ENCODE data around the gene HPN.
"Not testable (repeated sequence)": the region's sequence is repeated elsewhere in the genome, so short reads cannot be mapped to it uniquely, and the experiment has no call there.

HPN gene

DNA sequence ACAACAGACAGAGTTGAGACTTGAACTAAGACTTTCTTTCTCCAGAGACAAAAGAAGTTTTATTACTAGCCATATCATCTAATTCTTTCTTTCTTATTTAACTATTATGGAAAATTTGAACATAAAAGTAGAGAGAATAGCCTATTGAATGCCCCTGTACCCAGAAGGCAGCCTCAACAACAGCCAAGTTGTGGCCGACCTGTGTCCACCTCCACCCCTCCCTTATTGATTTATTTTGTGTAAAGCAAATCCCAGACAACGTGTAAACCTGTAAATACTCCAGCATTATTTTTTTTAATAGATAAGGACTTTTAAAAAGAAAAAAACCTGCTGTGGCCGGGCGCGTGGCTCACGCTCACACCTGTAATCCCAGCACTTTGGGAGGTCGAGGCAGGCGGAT is 48.0 kb downstream of the HPN start:
- Mint-ChIP-seq H3K4me1 (ENCODE audit: low read depth) (no peaks in the 10 kb centered on the region), H3K4me3 (no peak overlapping the region), H3K36me3 (ENCODE audit: low read depth) (no peaks in the 10 kb centered on the region), H3K27me3 (ENCODE audit: low read depth) (peaks cover 2% of the 10 kb centered on the region), H3K27ac (no peak overlapping the region), H3K9me3 (no peaks in the 10 kb centered on the region)
- no peak for DNase-seq (ENCODE audit: low spot score)

DNA sequence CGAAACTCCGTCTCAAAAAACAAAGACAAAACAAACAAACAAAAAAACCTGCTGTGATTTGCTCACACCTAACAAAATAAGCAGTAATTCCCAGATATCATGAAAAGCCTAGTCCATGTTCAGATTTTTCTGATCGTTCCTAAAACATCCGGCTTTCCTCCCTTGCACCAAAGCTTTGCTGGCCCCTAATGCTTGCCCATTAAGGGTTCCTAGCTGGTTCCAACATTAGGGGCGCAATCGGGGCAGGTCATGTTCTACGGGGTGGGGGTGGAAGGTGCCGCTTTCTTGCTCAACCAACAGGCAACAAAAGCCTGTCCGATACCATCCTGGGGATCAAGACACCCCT is 48.6 kb downstream of the HPN start:
- H3K27ac Mint-ChIP-seq, result no peak overlapping the region
- no peak overlapping the region for H3K4me3 Mint-ChIP-seq
- no peaks in the 10 kb centered on the region for H3K4me1 Mint-ChIP-seq (ENCODE audit: low read depth)
- no peaks in the 10 kb centered on the region for H3K9me3 Mint-ChIP-seq
- H3K36me3 Mint-ChIP-seq (ENCODE audit: low read depth), result no peaks in the 10 kb centered on the region
- H3K27me3 Mint-ChIP-seq (ENCODE audit: low read depth), result peaks cover 2% of the 10 kb centered on the region
- no peak for DNase-seq (ENCODE audit: low spot score)

DNA sequence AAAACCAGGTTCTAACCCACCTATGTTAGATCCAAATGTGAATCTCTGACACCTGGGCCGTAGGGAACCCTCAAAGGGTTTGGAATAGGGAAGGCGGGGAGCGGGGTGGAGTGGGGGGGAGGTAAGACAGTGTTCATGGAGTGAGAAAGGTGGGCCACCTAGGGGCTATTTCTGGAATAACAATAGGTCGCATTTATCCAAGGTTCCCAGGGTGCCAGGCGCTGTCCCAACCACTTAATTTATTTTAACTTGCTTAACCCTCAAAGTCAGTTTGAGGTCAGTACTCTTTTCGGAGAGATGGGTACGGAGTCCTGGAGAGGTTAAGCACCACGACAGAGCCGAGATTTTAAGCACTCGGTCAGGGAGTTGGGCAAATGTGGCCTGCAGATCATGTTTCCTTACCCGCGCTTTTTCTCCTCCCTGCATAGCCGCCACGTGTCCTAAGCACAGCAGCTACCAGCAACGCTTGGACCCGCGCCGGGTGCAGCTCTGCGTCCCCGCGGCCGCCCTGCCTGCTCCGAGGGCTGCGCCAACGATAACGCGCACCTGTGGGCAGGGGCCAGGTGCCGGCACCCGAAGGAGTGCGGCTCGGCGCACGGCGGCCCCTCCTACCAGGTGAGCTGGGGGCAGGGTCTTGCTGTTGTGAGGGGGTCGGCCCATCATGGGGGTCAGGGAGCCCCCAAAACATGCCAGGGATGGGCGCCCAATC is 49.1 kb downstream of the HPN start:
- Mint-ChIP-seq H3K36me3 (ENCODE audit: low read depth) (no peaks in the 10 kb centered on the region), H3K9me3 (no peaks in the 10 kb centered on the region), H3K27ac (no peak overlapping the region), H3K4me1 (ENCODE audit: low read depth) (no peaks in the 10 kb centered on the region), H3K27me3 (ENCODE audit: low read depth) (peaks cover 2% of the 10 kb centered on the region), H3K4me3 (no peak overlapping the region)
- DNase-seq (ENCODE audit: low spot score), result peak; percentile 9

DNA sequence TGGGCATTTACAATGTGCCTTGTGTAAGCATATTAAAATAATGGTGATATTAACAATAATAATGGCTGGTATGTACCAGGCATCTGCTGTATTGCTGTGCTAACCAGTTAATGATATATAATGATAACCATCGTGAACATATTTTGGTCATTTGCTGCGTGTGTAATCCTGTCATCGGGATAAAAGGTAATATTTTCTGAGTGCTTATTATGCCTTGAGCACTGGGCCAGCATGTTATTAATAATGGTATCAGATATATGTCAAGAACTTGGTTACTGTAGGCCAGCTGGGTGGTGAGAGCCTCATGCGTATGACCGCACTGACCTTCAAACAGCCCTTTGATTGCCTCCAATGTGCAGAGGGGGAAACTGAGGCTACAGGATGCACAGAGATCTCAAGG is 51.9 kb downstream of the HPN start:
- no peak overlapping the region for H3K27ac Mint-ChIP-seq
- no peaks in the 10 kb centered on the region for H3K4me1 Mint-ChIP-seq (ENCODE audit: low read depth)
- no peak overlapping the region for H3K4me3 Mint-ChIP-seq
- H3K9me3 Mint-ChIP-seq, result no peaks in the 10 kb centered on the region
- DNase-seq (ENCODE audit: low spot score), result no peak
- no peaks in the 10 kb centered on the region for H3K36me3 Mint-ChIP-seq (ENCODE audit: low read depth)
- no peaks in the 10 kb centered on the region for H3K27me3 Mint-ChIP-seq (ENCODE audit: low read depth)

DNA sequence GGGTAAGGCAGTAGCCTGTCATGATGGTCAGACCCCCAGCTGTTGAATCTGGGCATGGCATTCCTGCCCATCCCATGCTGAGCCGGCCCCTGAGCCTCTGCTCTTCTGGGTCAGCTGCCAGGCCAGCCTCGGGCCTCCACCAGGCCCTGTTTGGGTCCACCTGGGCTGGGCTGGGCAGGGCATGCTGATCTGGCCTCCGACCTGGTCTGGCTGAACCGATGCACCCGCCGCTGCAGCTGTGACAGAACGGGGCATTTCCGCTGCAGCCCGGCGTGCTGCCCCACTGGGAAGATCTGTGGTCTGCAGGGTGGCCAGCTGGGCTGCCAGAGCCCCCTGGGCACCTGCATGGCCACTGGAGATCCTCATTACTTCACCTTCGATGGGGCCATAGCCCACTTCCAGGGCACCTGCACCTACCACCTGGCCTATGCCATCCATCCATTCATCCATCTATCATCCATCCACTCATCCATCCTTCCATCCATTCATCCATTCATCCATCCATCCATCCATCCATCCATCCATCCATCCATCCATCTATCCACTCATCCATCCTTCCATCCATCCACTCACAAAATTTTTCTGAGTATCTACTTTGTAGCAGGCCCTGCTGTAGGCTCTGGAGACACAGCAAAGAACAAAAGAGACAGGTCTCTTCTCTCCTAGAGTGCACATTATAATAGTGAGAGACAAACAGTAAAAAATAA is 52.6 kb downstream of the HPN start:
- Mint-ChIP-seq H3K36me3 (ENCODE audit: low read depth) (no peaks in the 10 kb centered on the region), H3K4me1 (ENCODE audit: low read depth) (no peaks in the 10 kb centered on the region), H3K27ac (no peak overlapping the region), H3K27me3 (ENCODE audit: low read depth) (no peaks in the 10 kb centered on the region), H3K4me3 (no peak overlapping the region), H3K9me3 (no peaks in the 10 kb centered on the region)
- no peak for DNase-seq (ENCODE audit: low spot score)

DNA sequence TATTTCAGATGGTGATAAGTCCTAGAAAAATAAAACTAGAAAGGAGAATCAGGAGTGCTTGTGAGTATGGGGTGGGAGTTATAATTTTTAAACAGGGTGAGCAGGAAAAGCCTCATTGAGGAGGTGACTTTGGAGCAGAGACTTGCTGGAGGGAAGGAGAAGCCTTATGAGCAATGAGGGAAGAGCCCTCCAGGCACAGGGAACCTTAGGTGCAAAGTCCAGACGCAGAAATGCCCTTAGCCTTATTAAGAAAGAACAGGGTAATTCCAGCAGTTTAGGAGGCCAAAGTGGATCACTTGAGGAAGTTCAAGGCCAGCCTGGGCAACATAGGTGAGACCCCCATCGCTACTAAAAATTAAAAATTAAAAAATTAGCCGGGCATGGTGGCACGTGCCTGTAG is 53.1 kb downstream of the HPN start:
- DNase-seq (ENCODE audit: low spot score), result no peak
- no peak overlapping the region for H3K27ac Mint-ChIP-seq

DNA sequence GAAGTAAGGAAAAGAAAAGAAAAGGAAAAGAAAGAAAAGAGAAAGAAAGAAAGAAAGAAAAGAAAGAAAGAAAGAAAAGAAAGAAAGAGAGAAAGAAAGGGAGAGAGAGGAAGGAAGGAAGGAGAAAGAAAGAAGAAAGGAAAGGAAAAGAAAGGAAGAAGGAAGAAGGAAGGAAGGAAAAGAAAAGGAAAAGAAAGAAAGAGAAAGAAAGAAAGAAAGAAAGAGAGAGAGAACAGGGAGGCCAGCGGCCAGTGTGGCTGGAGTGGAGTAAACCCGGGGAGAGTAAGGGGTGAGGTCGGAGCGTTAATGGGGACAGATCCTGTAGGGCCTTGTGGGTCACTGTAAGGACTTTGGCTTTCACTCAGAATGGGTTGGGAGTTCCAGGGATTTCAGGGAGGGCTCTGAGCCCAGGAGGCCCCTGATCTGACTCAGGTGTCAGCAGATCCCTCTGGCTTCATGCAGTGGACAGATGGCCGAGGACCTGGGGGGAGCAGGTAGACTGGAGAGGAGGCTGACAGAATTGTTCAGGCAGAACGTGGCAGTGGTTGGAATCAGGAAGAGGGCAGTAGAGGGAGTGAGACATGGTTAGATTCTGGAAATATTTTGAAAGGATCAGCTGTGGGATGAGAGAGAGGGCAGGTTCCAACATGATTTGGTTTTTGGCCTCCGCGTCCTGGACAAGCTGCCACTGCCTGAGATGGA is 54.3 kb downstream of the HPN start:
- H3K36me3 Mint-ChIP-seq (ENCODE audit: low read depth), result no peaks in the 10 kb centered on the region
- no peak overlapping the region for H3K27ac Mint-ChIP-seq

More for the DNA sequence above, 53.1 kb downstream of the HPN start:
- no peaks in the 10 kb centered on the region for H3K36me3 Mint-ChIP-seq (ENCODE audit: low read depth)
- no peaks in the 10 kb centered on the region for H3K4me1 Mint-ChIP-seq (ENCODE audit: low read depth)
- no peak overlapping the region for H3K4me3 Mint-ChIP-seq
- no peaks in the 10 kb centered on the region for H3K9me3 Mint-ChIP-seq
- no peaks in the 10 kb centered on the region for H3K27me3 Mint-ChIP-seq (ENCODE audit: low read depth)

DNA sequence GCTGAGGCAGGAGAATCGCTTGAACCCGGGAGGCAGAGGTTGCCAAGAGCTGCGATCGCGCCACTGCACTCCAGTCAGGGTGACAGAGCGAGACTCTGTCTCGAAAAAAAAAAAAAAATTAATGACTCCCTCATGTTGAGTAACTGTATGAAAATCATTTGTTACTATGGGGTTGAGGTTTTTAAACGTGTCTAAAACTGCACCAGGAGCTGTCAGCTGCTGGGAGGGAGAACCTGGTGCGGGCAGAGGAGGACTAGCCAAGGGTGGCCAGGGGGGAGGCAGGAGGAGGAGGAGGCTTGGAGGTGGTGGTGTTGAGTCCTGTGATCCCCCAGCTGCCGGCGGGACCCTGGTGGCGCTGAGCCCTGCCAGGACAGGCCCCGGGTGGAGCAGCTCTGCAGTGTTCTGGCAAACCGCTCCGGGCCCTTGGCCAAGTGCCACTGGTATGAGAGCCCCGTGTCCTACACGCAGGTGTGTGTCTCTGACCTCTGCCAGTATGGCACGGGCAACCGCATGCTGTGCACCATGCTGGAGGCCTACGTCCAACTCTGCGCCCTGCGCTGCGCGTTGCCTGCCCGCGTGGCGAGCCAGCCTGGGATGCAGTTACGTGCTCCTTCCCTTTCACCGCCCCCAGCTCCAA is 57.0 kb downstream of the HPN start:
- no peaks in the 10 kb centered on the region for H3K4me1 Mint-ChIP-seq (ENCODE audit: low read depth)
- H3K4me3 Mint-ChIP-seq, result no peak overlapping the region
- H3K9me3 Mint-ChIP-seq, result no peaks in the 10 kb centered on the region
- no peaks in the 10 kb centered on the region for H3K27me3 Mint-ChIP-seq (ENCODE audit: low read depth)
- H3K36me3 Mint-ChIP-seq (ENCODE audit: low read depth), result no peaks in the 10 kb centered on the region
- DNase-seq (ENCODE audit: low spot score), result no peak
- no peak overlapping the region for H3K27ac Mint-ChIP-seq

More for the DNA sequence above, 54.3 kb downstream of the HPN start:
- Mint-ChIP-seq H3K27me3 (ENCODE audit: low read depth) (no peaks in the 10 kb centered on the region), H3K9me3 (no peaks in the 10 kb centered on the region), H3K4me3 (no peak overlapping the region), H3K4me1 (ENCODE audit: low read depth) (no peaks in the 10 kb centered on the region)
- DNase-seq (ENCODE audit: low spot score), result no peak

DNA sequence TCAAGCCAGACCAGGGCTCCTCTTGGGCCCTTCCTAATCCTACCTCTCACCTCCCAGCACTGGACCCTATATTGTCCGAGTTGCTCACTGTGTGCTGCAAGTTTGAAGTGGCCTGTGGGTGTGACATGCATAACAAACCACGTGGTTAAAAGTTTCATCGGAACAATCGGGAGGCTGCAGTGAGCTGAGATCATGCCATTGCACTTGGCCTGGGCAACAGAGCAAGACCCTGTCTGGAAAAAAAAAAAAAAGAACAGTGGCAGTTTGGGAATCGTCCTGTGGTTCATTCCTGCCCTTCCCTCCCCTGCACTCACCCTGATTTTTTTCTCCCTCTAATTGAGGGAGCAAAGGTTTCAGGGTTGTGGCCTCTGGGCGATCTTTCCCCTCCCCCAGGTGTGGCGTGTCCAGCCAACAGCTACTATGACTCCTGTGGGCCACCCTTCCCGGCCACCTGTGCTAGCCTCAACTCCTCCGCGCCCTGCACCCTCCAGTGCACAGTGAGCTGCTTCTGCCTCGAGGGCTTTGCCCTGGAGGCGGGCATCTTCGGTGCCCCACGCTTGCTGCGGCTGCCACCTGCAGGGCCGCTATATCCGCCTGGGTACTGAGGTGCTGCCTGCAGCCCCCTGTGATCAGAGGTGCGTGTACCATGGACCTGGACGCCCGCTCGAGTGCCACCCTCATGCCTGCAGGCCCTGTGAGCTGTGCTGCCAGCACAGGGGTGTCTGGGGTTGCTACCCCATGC is 57.8 kb downstream of the HPN start:
- no peaks in the 10 kb centered on the region for H3K4me1 Mint-ChIP-seq (ENCODE audit: low read depth)
- no peak overlapping the region for H3K27ac Mint-ChIP-seq
- no peak for DNase-seq (ENCODE audit: low spot score)
- no peaks in the 10 kb centered on the region for H3K9me3 Mint-ChIP-seq
- no peaks in the 10 kb centered on the region for H3K36me3 Mint-ChIP-seq (ENCODE audit: low read depth)
- H3K27me3 Mint-ChIP-seq (ENCODE audit: low read depth), result no peaks in the 10 kb centered on the region
- H3K4me3 Mint-ChIP-seq, result no peak overlapping the region

DNA sequence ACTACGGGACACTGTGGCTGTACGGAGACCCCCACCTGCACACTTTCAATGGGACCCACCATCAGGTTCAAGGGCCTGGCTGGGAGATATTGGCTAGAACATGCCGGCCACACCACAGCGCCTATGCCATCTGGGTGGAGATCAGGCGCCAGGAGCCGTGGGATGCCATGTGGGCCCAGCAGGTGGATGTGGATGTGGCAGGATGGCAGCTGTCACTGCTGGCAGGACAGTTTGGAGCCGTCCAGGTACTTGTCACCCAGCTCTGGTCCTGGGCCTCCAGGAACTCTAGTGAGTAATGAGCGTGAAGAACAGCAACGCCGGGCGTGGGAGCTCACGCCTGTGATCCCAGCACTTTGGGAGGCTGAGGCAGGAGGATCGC is 58.4 kb downstream of the HPN start:
- H3K27ac Mint-ChIP-seq, result no peak overlapping the region

DNA sequence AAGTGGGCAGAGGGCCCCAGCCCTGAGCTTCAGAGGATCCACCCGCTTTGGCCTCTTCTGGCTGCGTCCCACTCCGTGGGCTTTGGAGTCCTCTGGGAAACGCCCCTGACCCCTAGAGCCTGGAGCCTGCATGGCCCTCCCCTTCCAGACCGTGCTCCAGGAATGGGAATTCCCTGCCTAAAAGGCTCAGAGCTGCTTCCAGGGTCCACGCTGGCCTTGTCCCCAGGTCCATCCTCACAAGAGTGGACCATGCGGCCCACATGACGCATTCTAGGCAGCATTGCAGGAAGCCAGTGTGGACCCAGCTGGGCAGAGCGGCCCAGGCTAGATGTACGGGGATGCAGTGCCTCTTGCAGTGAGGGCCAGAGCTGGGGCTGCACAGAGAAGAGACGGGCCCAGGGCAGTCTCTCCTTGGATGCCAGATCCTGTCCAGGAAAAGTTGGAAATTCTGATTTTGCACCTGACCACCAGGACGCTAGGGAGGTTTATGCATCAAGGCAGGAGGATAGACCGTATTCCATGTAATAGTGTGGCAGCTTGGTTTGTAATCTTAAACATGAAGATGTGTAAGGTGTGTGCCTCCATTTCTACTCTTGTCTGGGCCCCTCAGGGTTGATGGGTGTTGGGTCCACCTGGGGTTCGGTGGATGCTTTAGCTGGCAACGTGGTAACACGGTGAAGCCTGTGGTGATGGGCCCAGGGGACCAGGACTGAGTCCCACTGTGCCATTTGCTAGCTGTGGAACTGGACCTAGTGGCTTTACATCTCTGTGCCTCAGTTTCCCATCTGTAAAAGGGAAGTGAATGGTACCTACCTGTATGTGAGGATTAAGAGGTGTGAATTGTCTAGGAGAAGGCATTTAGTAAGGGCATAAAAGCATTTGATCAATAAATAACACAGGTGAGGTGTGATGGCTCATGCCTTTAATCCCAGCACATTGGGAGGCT is 59.3 kb downstream of the HPN start:
- H3K9me3 Mint-ChIP-seq, result no peaks in the 10 kb centered on the region
- no peak for DNase-seq (ENCODE audit: low spot score)
- no peak overlapping the region for H3K27ac Mint-ChIP-seq
- H3K36me3 Mint-ChIP-seq (ENCODE audit: low read depth), result no peaks in the 10 kb centered on the region
- no peaks in the 10 kb centered on the region for H3K27me3 Mint-ChIP-seq (ENCODE audit: low read depth)
- H3K4me1 Mint-ChIP-seq (ENCODE audit: low read depth), result no peaks in the 10 kb centered on the region
- no peak overlapping the region for H3K4me3 Mint-ChIP-seq

More for the DNA sequence above, 58.4 kb downstream of the HPN start:
- Mint-ChIP-seq H3K4me1 (ENCODE audit: low read depth) (no peaks in the 10 kb centered on the region), H3K4me3 (no peak overlapping the region), H3K9me3 (no peaks in the 10 kb centered on the region), H3K27me3 (ENCODE audit: low read depth) (no peaks in the 10 kb centered on the region), H3K36me3 (ENCODE audit: low read depth) (no peaks in the 10 kb centered on the region)
- no peak for DNase-seq (ENCODE audit: low spot score)

DNA sequence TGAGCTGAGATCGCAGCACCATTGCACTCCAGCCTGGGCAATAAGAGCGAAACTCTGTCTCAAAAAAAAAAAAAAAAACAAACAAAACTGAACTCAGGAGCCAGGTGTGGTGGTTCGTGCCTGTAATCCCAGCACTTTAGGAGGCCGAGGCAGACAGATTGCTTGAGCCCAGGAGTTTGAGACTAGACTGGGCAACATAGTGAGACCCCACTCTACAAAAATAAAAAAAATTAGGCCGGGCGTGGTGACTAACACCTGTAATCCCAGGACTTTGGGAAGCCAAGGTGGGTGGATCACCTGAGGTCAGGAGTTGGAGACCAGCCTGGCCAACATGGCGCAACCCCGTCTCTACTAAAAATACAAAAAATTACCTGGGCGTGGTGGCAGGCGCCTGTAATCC is 60.4 kb downstream of the HPN start:
- not testable (repeated sequence) for H3K4me1 Mint-ChIP-seq (ENCODE audit: low read depth); H3K4me3 Mint-ChIP-seq; H3K36me3 Mint-ChIP-seq (ENCODE audit: low read depth); H3K27me3 Mint-ChIP-seq (ENCODE audit: low read depth); H3K9me3 Mint-ChIP-seq; H3K27ac Mint-ChIP-seq; DNase-seq (ENCODE audit: low spot score)

DNA sequence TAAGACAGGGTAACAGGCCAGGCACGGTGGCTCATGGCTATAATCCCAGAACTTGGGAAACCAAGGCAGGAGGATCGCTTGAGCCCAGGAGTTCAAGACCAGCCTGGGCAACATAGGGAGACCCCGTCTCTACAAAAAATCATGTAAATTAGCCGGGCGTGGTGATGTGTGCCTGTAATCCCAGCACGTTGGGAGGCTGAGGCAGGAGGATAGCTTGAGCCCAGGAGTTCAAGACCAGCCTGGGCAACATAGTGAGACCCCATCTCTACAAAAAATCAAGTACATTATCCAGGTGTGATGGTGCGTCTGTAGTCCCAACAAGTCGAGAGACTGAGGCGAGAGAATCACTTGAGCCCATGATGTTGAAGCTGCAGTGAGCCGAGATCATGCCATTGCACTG is 62.1 kb downstream of the HPN start:
- H3K36me3 Mint-ChIP-seq (ENCODE audit: low read depth); H3K4me3 Mint-ChIP-seq; DNase-seq (ENCODE audit: low spot score); H3K4me1 Mint-ChIP-seq (ENCODE audit: low read depth); H3K27ac Mint-ChIP-seq; H3K27me3 Mint-ChIP-seq (ENCODE audit: low read depth); H3K9me3 Mint-ChIP-seq: not testable (repeated sequence)
